B cell (primary cell): ENCODE results near the gene TRIM15. TPM values are rescaled to one million over a fixed set of nuclear protein-coding genes. Genes with fewer than 3 reads are reported as not detected.

Experiments
- ATAC-seq: fragments of 200-7000 bp; cut with Tn5 transposase; one replicate; pipeline ENCODE4 v1.10.0; 2021; ENCODE audit warnings: low read depth, mild to moderate bottlenecking, moderate number of reproducible peaks, moderate library complexity
- CTCF ChIA-PET: fragments of 350-600 bp; sonication (Branson Sonifier 250); formaldehyde crosslinking; loops from one replicate; lab custom pipeline; 2021; ENCODE audit warnings: antibody characterized with exemption, inconsistent platforms; lab: Charles Lee
- POLR2A ChIA-PET: fragments of 350-600 bp; sonication (Branson Sonifier 250); formaldehyde crosslinking; loops from one replicate; lab custom pipeline; 2021; ENCODE audit warnings: antibody characterized with exemption; lab: Charles Lee
- DNase-seq: peaks from one replicate; pipeline ENCODE4 v3.0.0; 2013
- H2AFZ ChIP-seq: 2 replicates; pipeline ENCODE4 v1.6.1; 2012; ENCODE audit warnings: mild to moderate bottlenecking, low read depth, low read length; ENCODE audit not compliant: insufficient read depth, poor library complexity, severe bottlenecking
- H3K27ac ChIP-seq, 2 donors: 1 replicate in 1 of 2; 2 replicates in 1 of 2; pipeline ENCODE4 v1.5.1; 2012 to 2013; ENCODE audit warnings: low read length in 2 of 2, mild to moderate bottlenecking in 2 of 2, moderate library complexity in 1 of 2
- H3K27me3 ChIP-seq, 4 experiments: fragments of 200-600 bp in 1 of 4; sonication (generic) in 1 of 4; replicated peaks in 1 of 4; 1 replicate in 2 of 4; 2 replicates in 2 of 4; pipeline versions ENCODE4 v1.6.1 to v1.7.0; 2013 to 2016; ENCODE audit warnings: low read length in 3 of 4, mild to moderate bottlenecking in 2 of 4, mixed read lengths in 1 of 4, moderate library complexity in 1 of 4; ENCODE audit not compliant: insufficient read depth in 4 of 4, control insufficient read depth in 3 of 4; ENCODE audit errors: control extremely low read depth in 1 of 4
- H3K36me3 ChIP-seq, 2 experiments: replicated peaks in 1 of 2; 1 replicate in 1 of 2; 2 replicates in 1 of 2; pipeline versions ENCODE4 v1.6.1 to v1.7.1; 2013; ENCODE audit warnings: low read length in 1 of 2; ENCODE audit not compliant: insufficient read depth in 2 of 2, control insufficient read depth in 1 of 2; ENCODE audit errors: control extremely low read depth in 1 of 2, extremely low read depth in 1 of 2
- H3K4me1 ChIP-seq, 2 donors: fragments of 200-600 bp in 1 of 2; sonication (generic) in 1 of 2; 1 replicate in 1 of 2; 2 replicates in 1 of 2; pipeline versions ENCODE4 v1.5.1 to v1.6.1; 2013 to 2017; ENCODE audit warnings: low read length in 2 of 2; ENCODE audit not compliant: control insufficient read depth in 2 of 2, insufficient read depth in 2 of 2
- H3K4me2 ChIP-seq: replicated peaks from 2 replicates; pipeline ENCODE3; 2012; ENCODE audit warnings: mild to moderate bottlenecking, low read depth, low read length; ENCODE audit not compliant: poor library complexity, severe bottlenecking
- H3K4me3 ChIP-seq, 5 experiments: fragments of 200-600 bp in 1 of 5; sonication (generic) in 1 of 5; 1 replicate in 3 of 5; 2 replicates in 2 of 5; pipeline versions ENCODE4 v1.5.1 to v1.7.0; 2011 to 2016; ENCODE audit warnings: low read length in 4 of 5, mild to moderate bottlenecking in 4 of 5, low read depth in 2 of 5, control low read depth in 1 of 5, moderate library complexity in 1 of 5; ENCODE audit not compliant: insufficient read depth in 1 of 5; ENCODE audit errors: control extremely low read depth in 1 of 5, extremely low read depth in 1 of 5
- H3K79me2 ChIP-seq: fragments of 200-600 bp; sonication (generic); one replicate; pipeline ENCODE4 v1.6.0; 2016; ENCODE audit warnings: low read length; ENCODE audit not compliant: control insufficient read depth, insufficient read depth
- H3K9ac ChIP-seq: fragments of 200-600 bp; sonication (generic); 2 replicates; pipeline ENCODE4 v1.6.1; 2017; ENCODE audit warnings: mild to moderate bottlenecking, low read length, moderate library complexity
- H3K9me3 ChIP-seq, 3 donors: one replicate each; pipeline versions ENCODE4 v1.6.1 to v1.7.1; 2013; ENCODE audit warnings: low read length in 2 of 3; ENCODE audit not compliant: control insufficient read depth in 2 of 3, insufficient read depth in 1 of 3; ENCODE audit errors: control extremely low read depth in 1 of 3
- H4K20me1 ChIP-seq: 2 replicates; pipeline ENCODE4 v1.6.0; 2012; ENCODE audit warnings: mild to moderate bottlenecking, low read length; ENCODE audit not compliant: insufficient read depth, control insufficient read depth, poor library complexity, severe bottlenecking
- H3K27ac Mint-ChIP-seq: one replicate; pipeline ENCODE4 v1.8.0; 2021; ENCODE audit warnings: mixed read lengths
- H3K27me3 Mint-ChIP-seq: one replicate; pipeline ENCODE4 v1.8.0; 2021; ENCODE audit warnings: mixed read lengths
- H3K4me1 Mint-ChIP-seq: one replicate; pipeline ENCODE4 v1.8.0; 2021; ENCODE audit warnings: mixed read lengths
- H3K4me3 Mint-ChIP-seq: one replicate; pipeline ENCODE4 v1.8.0; 2021; ENCODE audit warnings: mixed read lengths
- H3K9me3 Mint-ChIP-seq: one replicate; pipeline ENCODE4 v1.8.0; 2022; ENCODE audit warnings: mixed read lengths; ENCODE audit not compliant: insufficient read depth
- EZH2 ChIP-seq: IDR thresholded peaks from 2 replicates; pipeline ENCODE4 v1.6.1; 2012; ENCODE audit warnings: borderline replicate concordance, low read depth, mild to moderate bottlenecking, moderate library complexity, low read length; ENCODE audit not compliant: insufficient read depth, poor library complexity, severe bottlenecking
- WGBS: methylation state at CpG from one replicate; pipeline ENCODE4 v1.1.5; 2013; ENCODE audit warnings: missing lambda C conversion rate; ENCODE audit not compliant: insufficient coverage; 5-methylcytosine and 5-hydroxymethylcytosine counted together
- intact Hi-C: fragments of 100-400 bp; cut with micrococcal nuclease; formaldehyde crosslinking; loops from one replicate; pipeline ENCODE4 v1.10.0; 2022
- polyA plus RNA-seq: library from polyadenylated mRNA; depleted of rRNA; stranded (reverse); fragments of >200 nt; gene quantifications from 2 replicates; pipeline ENCODE4 v1.2.3, GENCODE V29; 2012
- total RNA-seq, 2 donors: library from RNA; stranded (reverse); fragments of 120-200 nt in 1 of 2; gene quantifications; 1 replicate in 1 of 2; 2 replicates in 1 of 2; pipeline versions ENCODE4 v1.2.3 to v1.2.4, GENCODE V29; 2013 to 2022
- TF ChIP-seq, protein P1 (sequence below): fragments of 200-600 bp; IDR thresholded peaks from one replicate; pipeline ENCODE4 v1.8.0; 2022; ENCODE audit warnings: antibody characterized with exemption, mild to moderate bottlenecking

Gene TRIM15
- total and polyA plus RNA-seq, 2 donors (not counting 1 experiment from before 2014, with no cell fraction given), result not detected

DNA sequence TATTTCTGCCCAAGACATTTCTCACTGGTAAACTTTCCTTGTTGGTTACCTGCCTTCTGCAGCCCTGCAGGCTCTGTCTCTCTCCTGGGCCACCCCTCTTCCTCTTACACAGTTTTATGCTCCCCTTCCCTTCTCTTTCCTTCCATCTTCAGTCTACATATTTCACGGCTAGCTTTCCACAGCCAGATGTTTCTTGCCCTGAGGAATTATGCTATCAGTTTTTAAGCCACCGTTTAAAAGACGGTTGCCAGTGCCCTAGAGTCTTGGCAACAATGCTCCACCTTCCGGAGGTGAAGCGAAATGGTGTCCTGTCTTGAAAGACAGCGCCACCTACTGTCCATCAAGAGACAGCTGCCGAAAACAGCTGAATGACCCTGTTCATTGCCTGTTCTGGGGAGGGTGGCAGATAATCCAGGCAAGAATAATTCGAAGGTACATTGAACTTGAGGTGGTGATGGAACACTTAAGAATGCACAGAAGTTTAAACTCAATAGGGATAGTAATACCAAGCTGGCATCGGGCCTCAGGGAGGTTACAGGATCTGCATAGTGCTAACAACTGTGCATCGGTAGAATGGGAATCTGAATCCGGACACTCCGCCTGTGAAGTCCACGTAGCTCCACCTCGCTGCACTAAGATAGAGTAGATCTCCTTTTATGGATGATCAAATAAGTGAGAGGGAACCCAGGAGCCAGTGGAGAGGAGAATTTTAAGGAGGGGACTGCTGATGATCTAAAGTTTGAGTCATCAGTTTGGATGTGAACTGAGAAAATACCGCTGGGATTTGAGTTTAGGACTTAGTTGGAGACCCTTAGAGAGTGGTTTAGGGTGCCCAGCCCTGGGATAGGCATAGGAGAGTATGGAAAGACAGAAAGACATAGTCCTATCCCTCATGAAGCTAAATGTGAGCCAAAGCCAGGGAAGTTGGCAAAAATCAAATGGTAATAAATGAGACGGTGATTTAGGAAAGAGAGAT, 32.2 kb upstream of the TRIM15 start:
- DNase-seq (peak; percentile 87), ATAC-seq (peak; percentile 92)
- intact Hi-C loops, result loop anchor here (1.0 to 10.0 kb wide), 3 partner anchors 28 to 283 kb away; no protein-coding TSS in a partner anchor
- no peak for TF ChIP-seq EZH2
- TF ChIP-seq, protein P1, sequence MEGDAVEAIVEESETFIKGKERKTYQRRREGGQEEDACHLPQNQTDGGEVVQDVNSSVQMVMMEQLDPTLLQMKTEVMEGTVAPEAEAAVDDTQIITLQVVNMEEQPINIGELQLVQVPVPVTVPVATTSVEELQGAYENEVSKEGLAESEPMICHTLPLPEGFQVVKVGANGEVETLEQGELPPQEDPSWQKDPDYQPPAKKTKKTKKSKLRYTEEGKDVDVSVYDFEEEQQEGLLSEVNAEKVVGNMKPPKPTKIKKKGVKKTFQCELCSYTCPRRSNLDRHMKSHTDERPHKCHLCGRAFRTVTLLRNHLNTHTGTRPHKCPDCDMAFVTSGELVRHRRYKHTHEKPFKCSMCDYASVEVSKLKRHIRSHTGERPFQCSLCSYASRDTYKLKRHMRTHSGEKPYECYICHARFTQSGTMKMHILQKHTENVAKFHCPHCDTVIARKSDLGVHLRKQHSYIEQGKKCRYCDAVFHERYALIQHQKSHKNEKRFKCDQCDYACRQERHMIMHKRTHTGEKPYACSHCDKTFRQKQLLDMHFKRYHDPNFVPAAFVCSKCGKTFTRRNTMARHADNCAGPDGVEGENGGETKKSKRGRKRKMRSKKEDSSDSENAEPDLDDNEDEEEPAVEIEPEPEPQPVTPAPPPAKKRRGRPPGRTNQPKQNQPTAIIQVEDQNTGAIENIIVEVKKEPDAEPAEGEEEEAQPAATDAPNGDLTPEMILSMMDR, result peak; percentile 100
- H3K79me2 ChIP-seq, result no peaks in the 10 kb centered on the region
- WGBS, result 33% methylated on average over 16 of the region's 16 CpGs
- Mint-ChIP-seq H3K4me3 (no peak overlapping the region), H3K9me3 (no peaks in the 10 kb centered on the region), H3K27me3 (peaks cover 60% of the 10 kb centered on the region), H3K27ac (no peak overlapping the region), H3K4me1 (peaks cover 12% of the 10 kb centered on the region)
- H3K4me1 ChIP-seq, result peaks cover 13 to 18% of the 10 kb centered on the region in 2 donors
- H4K20me1 ChIP-seq, result no peaks in the 10 kb centered on the region
- no peak overlapping the region for H3K9ac ChIP-seq
- no peak overlapping the region for H3K4me3 ChIP-seq
- POLR2A ChIA-PET, result interaction anchor here (1.7 kb wide), 1 partner anchor 28 kb away, joined by 7 read pairs; no protein-coding TSS in a partner anchor
- no peak overlapping the region for H3K4me2 ChIP-seq
- CTCF ChIA-PET, result interaction anchor here (0.6 to 6.7 kb wide), 31 partner anchors 8 to 425 kb away, joined by 3 to 194 read pairs (median 4); partner anchors contain the start of gene POLR1H
- H3K9me3 ChIP-seq, result peaks cover 0 to 6% (median 0%) of the 10 kb centered on the region in 3 donors
- H3K27ac ChIP-seq, result no peak overlapping the region
- H3K36me3 ChIP-seq, result no peaks in the 10 kb centered on the region
- peak overlapping the region; percentile 57 for H2AFZ ChIP-seq
- peaks cover 0 to 55% (median 46%) of the 10 kb centered on the region in 4 experiments for H3K27me3 ChIP-seq
